Liver (tissue), 3 donors: ENCODE results near the gene GUK1.

Experiments
- CTCF ChIP-seq: fragments of 150-350 bp; IDR thresholded peaks from 2 replicates; pipeline ENCODE4 v1.5.1; 2017; ENCODE audit warnings: improper control_type of control experiment, low read depth, low read length; ENCODE audit not compliant: missing input control
- GABPA ChIP-seq, 2 donors: IDR thresholded peaks in 1 of 2; conservative IDR thresholded peaks in 1 of 2; 2 replicates each; pipeline ENCODE4 v1.6.1; 2016; ENCODE audit warnings: antibody characterized with exemption in 2 of 2, mild to moderate bottlenecking in 1 of 2, moderate library complexity in 1 of 2
- JUND ChIP-seq, 2 donors: IDR thresholded peaks; 2 replicates each; pipeline ENCODE4 v1.6.1; 2016; ENCODE audit warnings: antibody characterized with exemption in 2 of 2
- MAX ChIP-seq: IDR thresholded peaks from 2 replicates; pipeline ENCODE4 v1.6.1; 2016; ENCODE audit warnings: antibody characterized with exemption
- RAD21 ChIP-seq, 2 donors: IDR thresholded peaks; 2 replicates each; pipeline ENCODE4 v1.6.1; 2016; ENCODE audit warnings: antibody characterized with exemption in 2 of 2, mild to moderate bottlenecking in 2 of 2
- REST ChIP-seq: IDR thresholded peaks from 2 replicates; pipeline ENCODE4 v1.6.1; 2016; ENCODE audit warnings: antibody characterized with exemption, mild to moderate bottlenecking
- RXRA ChIP-seq, 2 donors: IDR thresholded peaks; 2 replicates each; pipeline ENCODE4 v1.6.1; 2017 to 2018; ENCODE audit warnings: antibody characterized with exemption in 2 of 2, mild to moderate bottlenecking in 1 of 2
- TAF1 ChIP-seq: conservative IDR thresholded peaks from 2 replicates; pipeline ENCODE4 v1.6.1; 2016; ENCODE audit warnings: antibody characterized with exemption, mild to moderate bottlenecking
- YY1 ChIP-seq: IDR thresholded peaks from 2 replicates; pipeline ENCODE4 v1.6.1; 2016; ENCODE audit warnings: antibody characterized with exemption, mild to moderate bottlenecking
- donor health status: healthy.
- donor health status: healthy.

GRCh38 chr1:228120857-228121489 is 19.1 kb upstream of the GUK1 start:
- TF ChIP-seq CTCF = no peak
- no peak for TF ChIP-seq TAF1
- no peak for TF ChIP-seq MAX
- TF ChIP-seq REST = no peak
- no peak for TF ChIP-seq YY1
- no peak for TF ChIP-seq JUND (IDR thresholded peaks at IDR 0.05)
- no peak for TF ChIP-seq GABPA (IDR thresholded peaks at IDR 0.05 in 1 of 2, conservative IDR thresholded peaks at IDR 0.05 in 1 of 2)
- TF ChIP-seq RAD21 (IDR thresholded peaks at IDR 0.05) = no peak
- no peak for TF ChIP-seq RXRA (IDR thresholded peaks at IDR 0.05)
